ENCODE results near the gene CLEC4G. TPM values are rescaled to one million over a fixed set of nuclear protein-coding genes. Genes with fewer than 3 reads are reported as not detected.

CLEC4G gene, protein sequence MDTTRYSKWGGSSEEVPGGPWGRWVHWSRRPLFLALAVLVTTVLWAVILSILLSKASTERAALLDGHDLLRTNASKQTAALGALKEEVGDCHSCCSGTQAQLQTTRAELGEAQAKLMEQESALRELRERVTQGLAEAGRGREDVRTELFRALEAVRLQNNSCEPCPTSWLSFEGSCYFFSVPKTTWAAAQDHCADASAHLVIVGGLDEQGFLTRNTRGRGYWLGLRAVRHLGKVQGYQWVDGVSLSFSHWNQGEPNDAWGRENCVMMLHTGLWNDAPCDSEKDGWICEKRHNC
- polyA plus RNA-seq (2011; rRNA removed) (not detected in 2 replicates), polyA minus RNA-seq (2011; rRNA and poly(A)+ RNA removed) (not detected in 2 replicates)

DNA sequence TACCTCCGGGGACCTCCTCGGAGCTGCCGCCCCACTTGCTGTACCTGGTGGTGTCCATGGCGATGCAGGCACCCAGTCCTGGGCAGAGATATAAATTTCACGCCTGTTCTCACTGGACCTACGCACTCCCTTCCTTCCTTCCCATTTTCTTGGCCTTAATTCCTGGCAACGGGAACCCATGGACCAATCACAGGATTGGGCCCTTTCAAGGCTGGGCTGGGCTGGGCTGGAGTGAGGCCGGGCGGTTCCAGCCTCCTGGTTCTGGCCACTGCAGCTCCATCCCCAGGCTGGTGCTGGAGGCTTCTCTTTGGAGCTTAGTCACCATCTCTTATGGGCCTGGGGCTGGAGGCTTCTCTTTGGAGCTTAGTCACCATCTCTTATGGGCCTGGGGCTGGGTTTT is at the start of gene CLEC4G:
Gene CLEC4G (minus strand): TSS at position 66 of the 400 bp plus-strand sequence. CDS start 8 bp downstream, at position 58.
- Histone ChIP-seq H3K27ac (ENCODE audit: low read depth, low read length) (no peak within 1 kb of the TSS), H3K27me3 (ENCODE audit: control insufficient read depth, insufficient read depth, low read length) (peaks cover 31% of the 10 kb centered on the region), H3K4me3 (ENCODE audit: low read depth, low read length) (no peak within 1 kb of the TSS), H3K9me3 (ENCODE audit: control insufficient read depth, insufficient read depth, low read length) (no peaks in the 10 kb centered on the region; the same call in 1 of the 2 replicates)
- DNase-seq (ENCODE audit: low read depth, low spot score) = no peak
- TF ChIP-seq, protein P1, sequence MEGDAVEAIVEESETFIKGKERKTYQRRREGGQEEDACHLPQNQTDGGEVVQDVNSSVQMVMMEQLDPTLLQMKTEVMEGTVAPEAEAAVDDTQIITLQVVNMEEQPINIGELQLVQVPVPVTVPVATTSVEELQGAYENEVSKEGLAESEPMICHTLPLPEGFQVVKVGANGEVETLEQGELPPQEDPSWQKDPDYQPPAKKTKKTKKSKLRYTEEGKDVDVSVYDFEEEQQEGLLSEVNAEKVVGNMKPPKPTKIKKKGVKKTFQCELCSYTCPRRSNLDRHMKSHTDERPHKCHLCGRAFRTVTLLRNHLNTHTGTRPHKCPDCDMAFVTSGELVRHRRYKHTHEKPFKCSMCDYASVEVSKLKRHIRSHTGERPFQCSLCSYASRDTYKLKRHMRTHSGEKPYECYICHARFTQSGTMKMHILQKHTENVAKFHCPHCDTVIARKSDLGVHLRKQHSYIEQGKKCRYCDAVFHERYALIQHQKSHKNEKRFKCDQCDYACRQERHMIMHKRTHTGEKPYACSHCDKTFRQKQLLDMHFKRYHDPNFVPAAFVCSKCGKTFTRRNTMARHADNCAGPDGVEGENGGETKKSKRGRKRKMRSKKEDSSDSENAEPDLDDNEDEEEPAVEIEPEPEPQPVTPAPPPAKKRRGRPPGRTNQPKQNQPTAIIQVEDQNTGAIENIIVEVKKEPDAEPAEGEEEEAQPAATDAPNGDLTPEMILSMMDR (IDR thresholded peaks at IDR 0.05; ENCODE audit: low read depth, low read length) = no peak
- ChIA-PET POLR2A (interaction anchor here (0.6 kb wide), 1 partner anchor 517 kb away, joined by 4 read pairs; no protein-coding TSS in a partner anchor), CTCF (no interaction called here)

DNA sequence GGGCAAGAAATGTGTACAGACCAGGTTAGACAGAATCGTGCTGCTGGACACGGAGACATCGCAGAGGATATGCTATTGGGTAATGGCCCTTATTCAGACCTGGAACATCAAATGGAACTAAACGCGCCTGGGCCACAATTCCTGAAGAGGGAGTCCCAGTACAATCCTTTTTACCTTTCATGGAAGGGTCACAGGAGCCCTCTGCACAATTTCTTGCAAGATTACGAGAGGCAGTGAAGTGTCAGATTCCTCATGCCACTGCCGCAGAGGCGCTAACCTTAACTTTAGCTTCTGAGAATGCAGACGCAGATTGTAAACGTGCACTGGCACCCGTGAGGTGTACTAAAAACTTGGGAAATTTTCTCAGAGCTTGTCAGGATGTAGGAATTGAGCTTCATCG is 49.2 kb upstream of the CLEC4G start:
- no peaks in the 10 kb centered on the region for H3K9me3 ChIP-seq (ENCODE audit: control insufficient read depth, insufficient read depth, low read length)
- TF ChIP-seq, protein P1 (IDR thresholded peaks at IDR 0.05; ENCODE audit: low read depth, low read length) = no peak
- no peak overlapping the region for H3K27ac ChIP-seq (ENCODE audit: low read depth, low read length)
- DNase-seq (ENCODE audit: low read depth, low spot score) = no peak
- POLR2A ChIA-PET = no interaction called here
- H3K4me3 ChIP-seq (ENCODE audit: low read depth, low read length) = no peak overlapping the region
- H3K27me3 ChIP-seq (ENCODE audit: control insufficient read depth, insufficient read depth, low read length) = peaks cover 20% of the 10 kb centered on the region
- CTCF ChIA-PET = interaction anchor here (1.0 kb wide), 1 partner anchor 213 kb away, joined by 3 read pairs; no protein-coding TSS in a partner anchor

DNA sequence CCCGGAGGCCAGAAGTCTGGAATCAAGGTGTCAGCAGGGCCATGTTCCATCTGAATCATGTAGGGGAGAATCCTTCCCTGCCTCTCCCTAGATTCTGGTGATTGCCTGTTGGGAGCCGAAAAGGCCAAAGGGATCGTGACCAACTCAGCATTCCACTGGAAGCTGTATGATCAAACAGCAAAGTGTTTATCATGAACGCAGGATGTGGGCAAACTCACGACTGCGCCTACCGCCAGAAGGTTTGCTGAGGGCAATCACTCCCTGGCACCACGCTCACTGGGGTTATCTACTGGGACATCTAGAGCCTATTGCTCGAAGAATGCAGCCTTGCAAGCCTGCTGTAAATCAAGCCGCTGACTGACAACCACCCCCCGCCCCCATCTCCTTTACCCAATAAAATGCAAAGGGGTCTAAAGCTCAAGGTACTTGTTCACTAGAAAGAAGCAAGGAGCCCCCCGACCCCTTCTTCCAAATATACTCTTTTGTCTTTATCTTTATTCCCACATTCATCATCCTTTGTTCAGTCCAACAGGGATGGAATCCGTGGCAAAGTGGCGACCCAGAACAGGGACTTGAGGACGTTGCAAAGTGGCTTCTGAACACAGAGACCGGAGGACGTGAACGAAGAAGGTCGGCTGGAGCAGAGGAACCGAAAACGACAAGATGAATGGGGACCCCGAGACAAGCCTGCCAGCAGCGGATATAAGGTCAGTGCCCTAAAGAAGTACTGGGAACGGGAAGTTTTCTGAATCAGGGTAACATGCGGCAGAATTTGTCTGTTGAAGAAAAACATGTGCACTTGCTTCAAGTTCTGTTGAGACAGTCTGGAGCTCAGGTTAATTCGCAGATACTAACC is 47.9 kb upstream of the CLEC4G start:
- ChIA-PET CTCF (interaction anchor here (1.0 kb wide), 1 partner anchor 212 kb away, joined by 3 read pairs; no protein-coding TSS in a partner anchor), POLR2A (no interaction called here)
- DNase-seq (ENCODE audit: low read depth, low spot score) = no peak
- peaks cover 21% of the 10 kb centered on the region for H3K27me3 ChIP-seq (ENCODE audit: control insufficient read depth, insufficient read depth, low read length)
- no peaks in the 10 kb centered on the region for H3K9me3 ChIP-seq (ENCODE audit: control insufficient read depth, insufficient read depth, low read length)
- H3K4me3 ChIP-seq (ENCODE audit: low read depth, low read length) = no peak overlapping the region
- no peak overlapping the region for H3K27ac ChIP-seq (ENCODE audit: low read depth, low read length)
- TF ChIP-seq, protein P1 (IDR thresholded peaks at IDR 0.05; ENCODE audit: low read depth, low read length) = no peak

DNA sequence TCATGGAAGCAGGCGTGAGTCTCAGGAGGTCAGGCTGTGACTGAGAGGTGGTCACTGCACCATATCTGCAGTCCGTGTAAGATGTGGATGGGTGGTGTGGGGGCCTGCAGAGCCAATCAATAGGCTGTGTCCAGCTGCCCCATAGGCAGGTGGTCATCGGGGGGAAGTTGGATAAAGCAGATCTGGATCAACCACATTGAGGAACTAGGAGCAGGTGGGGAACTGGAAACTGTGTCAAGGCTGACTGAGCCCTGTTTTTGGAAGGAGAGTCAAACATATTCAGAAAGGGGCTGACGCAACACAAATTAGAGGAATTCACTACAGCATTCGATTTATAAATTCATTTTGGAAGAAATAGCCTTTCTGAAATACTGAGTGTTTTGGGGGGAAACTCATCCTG is 46.2 kb upstream of the CLEC4G start:
- CTCF ChIA-PET = interaction anchor here (0.9 kb wide), 1 partner anchor 22 kb away, joined by 3 read pairs; no protein-coding TSS in a partner anchor
- no peak overlapping the region for H3K27ac ChIP-seq (ENCODE audit: low read depth, low read length)
- TF ChIP-seq, protein P1 (IDR thresholded peaks at IDR 0.05; ENCODE audit: low read depth, low read length) = no peak
- POLR2A ChIA-PET = no interaction called here
- DNase-seq (ENCODE audit: low read depth, low spot score) = no peak
- H3K4me3 ChIP-seq (ENCODE audit: low read depth, low read length) = no peak overlapping the region
- H3K9me3 ChIP-seq (ENCODE audit: control insufficient read depth, insufficient read depth, low read length) = no peaks in the 10 kb centered on the region
- peaks cover 21% of the 10 kb centered on the region for H3K27me3 ChIP-seq (ENCODE audit: control insufficient read depth, insufficient read depth, low read length)

Data from AG04450 (cell line).